ENCODE measurements around the gene OLFM3. TPM values are rescaled to one million over a fixed set of nuclear protein-coding genes. Genes with fewer than 3 reads are reported as not detected.

The OLFM3 gene
- total and polyA plus RNA-seq, 4 donors, result not detected

DNA sequence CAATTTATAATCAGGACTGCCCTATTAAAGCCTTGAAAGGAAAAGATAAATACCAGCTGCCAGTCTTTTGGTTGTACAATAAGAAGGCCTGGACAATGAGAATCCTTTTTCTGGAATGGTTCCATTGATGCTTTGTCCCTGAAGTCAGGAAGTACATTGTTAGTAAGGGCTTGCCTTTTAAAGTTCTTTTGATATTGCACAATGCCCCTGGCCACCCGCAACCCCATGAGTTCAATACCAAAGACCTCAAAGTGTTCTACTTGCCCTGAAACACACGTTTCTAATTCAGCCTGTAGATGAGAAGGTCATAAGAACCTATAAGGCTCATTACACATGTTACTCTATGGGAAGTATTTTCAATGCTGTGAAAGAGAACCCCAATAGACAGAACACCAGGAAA, 112.1 kb downstream of the OLFM3 start:
- WGBS, result 67% methylated on average over 2 of the region's 2 CpGs
- Histone ChIP-seq H3K9me3 (ENCODE audit: control insufficient read depth in 4 of 4, low read length in 3 of 4) (no peaks in the 10 kb centered on the region), H3K9ac (ENCODE audit: low read depth in 1 of 2, low read length in 2 of 2) (no peak overlapping the region), H3K36me3 (ENCODE audit: control insufficient read depth in 4 of 4, insufficient read depth in 3 of 4, low read depth in 1 of 4, low read length in 3 of 4) (no peaks in the 10 kb centered on the region), H3K4me1 (ENCODE audit: control insufficient read depth in 4 of 4, insufficient read depth in 4 of 4, low read length in 3 of 4) (no peaks in the 10 kb centered on the region), H3K4me3 (ENCODE audit: low read depth in 1 of 3, low read length in 3 of 3) (no peak overlapping the region), H3K27me3 (ENCODE audit: control insufficient read depth in 4 of 4, insufficient read depth in 4 of 4, low read length in 3 of 4) (no peaks in the 10 kb centered on the region), H3K27ac (ENCODE audit: low read depth in 1 of 2, low read length in 2 of 2) (no peak overlapping the region)
- TF ChIP-seq CTCF (IDR thresholded peaks at IDR 0.05; ENCODE audit: low read depth, low read length, missing input control) (no peak), JUND (IDR thresholded peaks at IDR 0.05) (no peak), FOXA2 (IDR thresholded peaks at IDR 0.05) (no peak), HNF4G (IDR thresholded peaks at IDR 0.05) (no peak), TAF1 (conservative IDR thresholded peaks at IDR 0.05) (no peak), RXRA (IDR thresholded peaks at IDR 0.05) (no peak), RAD21 (IDR thresholded peaks at IDR 0.05) (no peak), FOXA1 (IDR thresholded peaks at IDR 0.05) (no peak), ATF3 (IDR thresholded peaks at IDR 0.05) (no peak), GABPA (IDR thresholded peaks at IDR 0.05 in 1 of 2, conservative IDR thresholded peaks at IDR 0.05 in 1 of 2) (no peak), HNF4A (conservative IDR thresholded peaks at IDR 0.05) (no peak), REST (IDR thresholded peaks at IDR 0.05) (no peak), SP1 (IDR thresholded peaks at IDR 0.05) (no peak)
- TF ChIP-seq, protein P1, sequence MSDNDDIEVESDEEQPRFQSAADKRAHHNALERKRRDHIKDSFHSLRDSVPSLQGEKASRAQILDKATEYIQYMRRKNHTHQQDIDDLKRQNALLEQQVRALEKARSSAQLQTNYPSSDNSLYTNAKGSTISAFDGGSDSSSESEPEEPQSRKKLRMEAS (IDR thresholded peaks at IDR 0.05), result no peak
- DNase-seq (ENCODE audit: low spot score), result no peak

- TF ChIP-seq ATF3 (IDR thresholded peaks at IDR 0.05) (no peak), RXRA (IDR thresholded peaks at IDR 0.05) (no peak), FOXA1 (IDR thresholded peaks at IDR 0.05) (no peak), TAF1 (conservative IDR thresholded peaks at IDR 0.05) (no peak), SP1 (IDR thresholded peaks at IDR 0.05) (no peak), FOXA2 (IDR thresholded peaks at IDR 0.05) (no peak), REST (IDR thresholded peaks at IDR 0.05) (no peak), EGR1 (IDR thresholded peaks at IDR 0.05; ENCODE audit: low read depth in 2 of 2) (no peak), NR2F2 (IDR thresholded peaks at IDR 0.05) (no peak), GABPA (IDR thresholded peaks at IDR 0.05 in 1 of 2, conservative IDR thresholded peaks at IDR 0.05 in 1 of 2) (no peak), RAD21 (IDR thresholded peaks at IDR 0.05) (no peak)
- TF ChIP-seq, protein P2, sequence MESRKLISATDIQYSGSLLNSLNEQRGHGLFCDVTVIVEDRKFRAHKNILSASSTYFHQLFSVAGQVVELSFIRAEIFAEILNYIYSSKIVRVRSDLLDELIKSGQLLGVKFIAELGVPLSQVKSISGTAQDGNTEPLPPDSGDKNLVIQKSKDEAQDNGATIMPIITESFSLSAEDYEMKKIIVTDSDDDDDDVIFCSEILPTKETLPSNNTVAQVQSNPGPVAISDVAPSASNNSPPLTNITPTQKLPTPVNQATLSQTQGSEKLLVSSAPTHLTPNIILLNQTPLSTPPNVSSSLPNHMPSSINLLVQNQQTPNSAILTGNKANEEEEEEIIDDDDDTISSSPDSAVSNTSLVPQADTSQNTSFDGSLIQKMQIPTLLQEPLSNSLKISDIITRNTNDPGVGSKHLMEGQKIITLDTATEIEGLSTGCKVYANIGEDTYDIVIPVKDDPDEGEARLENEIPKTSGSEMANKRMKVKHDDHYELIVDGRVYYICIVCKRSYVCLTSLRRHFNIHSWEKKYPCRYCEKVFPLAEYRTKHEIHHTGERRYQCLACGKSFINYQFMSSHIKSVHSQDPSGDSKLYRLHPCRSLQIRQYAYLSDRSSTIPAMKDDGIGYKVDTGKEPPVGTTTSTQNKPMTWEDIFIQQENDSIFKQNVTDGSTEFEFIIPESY (IDR thresholded peaks at IDR 0.05), result no peak
- TF ChIP-seq, protein P1 (IDR thresholded peaks at IDR 0.05), result no peak
- no peak overlapping the region for H3K4me3 ChIP-seq (ENCODE audit: low read depth in 1 of 3, low read length in 3 of 3)
- H3K9ac ChIP-seq (ENCODE audit: low read depth in 1 of 2, low read length in 2 of 2), result no peak overlapping the region
- H3K27ac ChIP-seq (ENCODE audit: low read depth in 1 of 2, low read length in 2 of 2), result no peak overlapping the region
- DNase-seq (ENCODE audit: low spot score), result no peak
- H3K36me3 ChIP-seq (ENCODE audit: control insufficient read depth in 4 of 4, insufficient read depth in 3 of 4, low read depth in 1 of 4, low read length in 3 of 4), result no peaks in the 10 kb centered on the region
- H3K9me3 ChIP-seq (ENCODE audit: control insufficient read depth in 4 of 4, low read length in 3 of 4), result no peaks in the 10 kb centered on the region
- H3K27me3 ChIP-seq (ENCODE audit: control insufficient read depth in 4 of 4, insufficient read depth in 4 of 4, low read length in 3 of 4), result no peaks in the 10 kb centered on the region
- no peaks in the 10 kb centered on the region for H3K4me1 ChIP-seq (ENCODE audit: control insufficient read depth in 4 of 4, insufficient read depth in 4 of 4, low read length in 3 of 4)
These were observed 120.8 kb downstream of the OLFM3 start for GRCh38 chr1:101875891-101876290.

Data from liver (tissue), 9 donors.